Liver (tissue), 9 donors: ENCODE results near the gene IL1R2. TPM values are rescaled to one million over a fixed set of nuclear protein-coding genes. Genes with fewer than 3 reads are reported as not detected.

Experiments used
- DNase-seq: peaks from one replicate; pipeline ENCODE4 v3.0.0-alpha.2; 2017; ENCODE audit warnings: low spot score
- H3K27ac ChIP-seq, 2 donors: one replicate each; pipeline ENCODE4 v1.7.0; 2013; ENCODE audit warnings: inconsistent platforms in 2 of 2, low read length in 2 of 2, control low read depth in 1 of 2, low read depth in 1 of 2, mild to moderate bottlenecking in 1 of 2
- H3K27me3 ChIP-seq, 4 donors: one replicate each; pipeline versions ENCODE4 v1.6.1 to v1.7.0; 2013; ENCODE audit warnings: low read length in 3 of 4, inconsistent platforms in 1 of 4, mild to moderate bottlenecking in 1 of 4, moderate library complexity in 1 of 4; ENCODE audit not compliant: control insufficient read depth in 4 of 4, insufficient read depth in 4 of 4
- H3K36me3 ChIP-seq, 4 donors: one replicate each; pipeline versions ENCODE4 v1.6.1 to v1.7.0; 2013; ENCODE audit warnings: low read length in 3 of 4, mild to moderate bottlenecking in 3 of 4, low read depth in 1 of 4, moderate library complexity in 1 of 4; ENCODE audit not compliant: control insufficient read depth in 4 of 4, insufficient read depth in 3 of 4
- H3K4me1 ChIP-seq, 4 donors: one replicate each; pipeline versions ENCODE4 v1.6.1 to v1.7.0; 2013; ENCODE audit warnings: low read length in 3 of 4, mild to moderate bottlenecking in 3 of 4, moderate library complexity in 1 of 4; ENCODE audit not compliant: control insufficient read depth in 4 of 4, insufficient read depth in 4 of 4
- H3K4me3 ChIP-seq, 3 donors: one replicate each; pipeline versions ENCODE4 v1.6.1 to v1.7.0; 2013; ENCODE audit warnings: low read length in 3 of 3, control low read depth in 1 of 3, low read depth in 1 of 3, mild to moderate bottlenecking in 1 of 3
- H3K9ac ChIP-seq, 2 donors: one replicate each; pipeline ENCODE4 v1.7.0; 2013; ENCODE audit warnings: low read length in 2 of 2, mild to moderate bottlenecking in 2 of 2, moderate library complexity in 2 of 2, control low read depth in 1 of 2, low read depth in 1 of 2
- H3K9me3 ChIP-seq, 4 donors: one replicate each; pipeline versions ENCODE4 v1.6.1 to v1.7.0; 2013; ENCODE audit warnings: low read length in 3 of 4; ENCODE audit not compliant: control insufficient read depth in 4 of 4
- ATF3 ChIP-seq: IDR thresholded peaks from 2 replicates; pipeline ENCODE4 v1.6.1; 2016; ENCODE audit warnings: antibody characterized with exemption
- CTCF ChIP-seq: fragments of 150-350 bp; IDR thresholded peaks from 2 replicates; pipeline ENCODE4 v1.5.1; 2017; ENCODE audit warnings: improper control_type of control experiment, low read depth, low read length; ENCODE audit not compliant: missing input control
- EGR1 ChIP-seq, 2 donors: IDR thresholded peaks; 2 replicates each; pipeline ENCODE4 v1.6.1; 2016 to 2018; ENCODE audit warnings: antibody characterized with exemption in 2 of 2, low read depth in 2 of 2
- FOXA1 ChIP-seq: IDR thresholded peaks from 2 replicates; pipeline ENCODE4 v1.6.1; 2016; ENCODE audit warnings: antibody characterized with exemption
- FOXA2 ChIP-seq: IDR thresholded peaks from 2 replicates; pipeline ENCODE4 v1.6.1; 2016; ENCODE audit warnings: antibody characterized with exemption
- GABPA ChIP-seq, 2 donors: IDR thresholded peaks in 1 of 2; conservative IDR thresholded peaks in 1 of 2; 2 replicates each; pipeline ENCODE4 v1.6.1; 2016; ENCODE audit warnings: antibody characterized with exemption in 2 of 2, mild to moderate bottlenecking in 1 of 2, moderate library complexity in 1 of 2
- HNF4A ChIP-seq, 2 donors: conservative IDR thresholded peaks; 2 replicates each; pipeline ENCODE4 v1.6.1; 2016; ENCODE audit warnings: antibody characterized with exemption in 2 of 2, mild to moderate bottlenecking in 2 of 2
- HNF4G ChIP-seq: IDR thresholded peaks from 2 replicates; pipeline ENCODE4 v1.6.1; 2016; ENCODE audit warnings: antibody characterized with exemption
- JUND ChIP-seq, 2 donors: IDR thresholded peaks; 2 replicates each; pipeline ENCODE4 v1.6.1; 2016; ENCODE audit warnings: antibody characterized with exemption in 2 of 2
- MAX ChIP-seq: IDR thresholded peaks from 2 replicates; pipeline ENCODE4 v1.6.1; 2016; ENCODE audit warnings: antibody characterized with exemption
- NR2F2 ChIP-seq: IDR thresholded peaks from 2 replicates; pipeline ENCODE4 v1.6.1; 2016; ENCODE audit warnings: antibody characterized with exemption
- RAD21 ChIP-seq, 2 donors: IDR thresholded peaks; 2 replicates each; pipeline ENCODE4 v1.6.1; 2016; ENCODE audit warnings: antibody characterized with exemption in 2 of 2, mild to moderate bottlenecking in 2 of 2
- REST ChIP-seq: IDR thresholded peaks from 2 replicates; pipeline ENCODE4 v1.6.1; 2016; ENCODE audit warnings: antibody characterized with exemption, mild to moderate bottlenecking
- RXRA ChIP-seq, 2 donors: IDR thresholded peaks; 2 replicates each; pipeline ENCODE4 v1.6.1; 2017 to 2018; ENCODE audit warnings: antibody characterized with exemption in 2 of 2, mild to moderate bottlenecking in 1 of 2
- SP1 ChIP-seq: IDR thresholded peaks from 2 replicates; pipeline ENCODE4 v1.6.1; 2018; ENCODE audit warnings: antibody characterized with exemption, mild to moderate bottlenecking
- TAF1 ChIP-seq: conservative IDR thresholded peaks from 2 replicates; pipeline ENCODE4 v1.6.1; 2016; ENCODE audit warnings: antibody characterized with exemption, mild to moderate bottlenecking
- YY1 ChIP-seq: IDR thresholded peaks from 2 replicates; pipeline ENCODE4 v1.6.1; 2016; ENCODE audit warnings: antibody characterized with exemption, mild to moderate bottlenecking
- ZBTB33 ChIP-seq: IDR thresholded peaks from 2 replicates; pipeline ENCODE4 v1.6.1; 2016; ENCODE audit warnings: antibody characterized with exemption
- WGBS: extraction: QIAGEN DNeasy Blood & Tissue Kit; methylation state at CpG from one replicate; pipeline ENCODE4 v1.1.7; 2013; 5-methylcytosine and 5-hydroxymethylcytosine counted together
- polyA plus RNA-seq, 2 donors: library from polyadenylated mRNA; stranded (reverse) in 1 of 2; unstranded in 1 of 2; fragments of 200-250 nt in 1 of 2; fragments of >200 nt in 1 of 2; fragmentation: Nextera tagmentation in 1 of 2; extraction: Ambion mirVana in 1 of 2; gene quantifications; one replicate each; pipeline versions ENCODE4 v1.2.1 to v1.2.3, GENCODE V29; 2013 to 2015
- total RNA-seq, 2 donors: library from RNA; depleted of rRNA; stranded (reverse); fragments of >200 nt; gene quantifications; one replicate each; pipeline ENCODE4 v1.2.3, GENCODE V29; 2014
- donor health status: healthy.
- donor health status: healthy.
- donor health status: healthy.
- donor health status: healthy.
- donor health status: healthy.

IL1R2 gene
- total and polyA plus RNA-seq, 4 donors, result 3.7 to 28.2 (median 7.3) TPM

- Histone ChIP-seq H3K9ac (no peak overlapping the region), H3K9me3 (no peaks in the 10 kb centered on the region), H3K4me1 (peaks cover 5 to 40% (median 23%) of the 10 kb centered on the region in 4 donors), H3K4me3 (no peak overlapping the region), H3K36me3 (no peaks in the 10 kb centered on the region), H3K27ac (peak overlapping the region; percentile 85), H3K27me3 (no peaks in the 10 kb centered on the region)
- DNase-seq, result no peak
- 28% methylated on average over 7 of the region's 7 CpGs for WGBS
- TF ChIP-seq HNF4A (conservative IDR thresholded peaks at IDR 0.05) (peak; percentile 55), MAX (peak; percentile 67), ATF3 (no peak), GABPA (IDR thresholded peaks at IDR 0.05 in 1 of 2, conservative IDR thresholded peaks at IDR 0.05 in 1 of 2) (peak; percentile 24 to 45), NR2F2 (peak; percentile 83), YY1 (peak; percentile 51), FOXA2 (no peak), ZBTB33 (no peak), RAD21 (IDR thresholded peaks at IDR 0.05) (peak in 1 of 2 donors; percentile 51), CTCF (no peak), RXRA (IDR thresholded peaks at IDR 0.05) (peak; percentile 67 to 73), EGR1 (IDR thresholded peaks at IDR 0.05; ENCODE audit: low read depth in 2 of 2) (peak; percentile 20 to 74), JUND (IDR thresholded peaks at IDR 0.05) (peak in 1 of 2 donors; percentile 21), HNF4G (no peak), TAF1 (no peak), SP1 (peak; percentile 75), REST (no peak), FOXA1 (no peak)
Observed at GRCh38 chr2:102050854-102051391, 59.2 kb downstream of the IL1R2 start.
